ENCODE measurements around the gene SLC16A3. TPM values are rescaled to one million over a fixed set of nuclear protein-coding genes. Genes with fewer than 3 reads are reported as not detected.
A peak's percentile ranks its signal among the peaks of the same experiment; 100 is the strongest.

SLC16A3 gene
- total and polyA plus RNA-seq, 10 of the 15 experiments (the other 5 are each of a cell fraction or from before 2014, with no cell fraction given): 0.10 to 46.5 (median 8.0) TPM

DNA sequence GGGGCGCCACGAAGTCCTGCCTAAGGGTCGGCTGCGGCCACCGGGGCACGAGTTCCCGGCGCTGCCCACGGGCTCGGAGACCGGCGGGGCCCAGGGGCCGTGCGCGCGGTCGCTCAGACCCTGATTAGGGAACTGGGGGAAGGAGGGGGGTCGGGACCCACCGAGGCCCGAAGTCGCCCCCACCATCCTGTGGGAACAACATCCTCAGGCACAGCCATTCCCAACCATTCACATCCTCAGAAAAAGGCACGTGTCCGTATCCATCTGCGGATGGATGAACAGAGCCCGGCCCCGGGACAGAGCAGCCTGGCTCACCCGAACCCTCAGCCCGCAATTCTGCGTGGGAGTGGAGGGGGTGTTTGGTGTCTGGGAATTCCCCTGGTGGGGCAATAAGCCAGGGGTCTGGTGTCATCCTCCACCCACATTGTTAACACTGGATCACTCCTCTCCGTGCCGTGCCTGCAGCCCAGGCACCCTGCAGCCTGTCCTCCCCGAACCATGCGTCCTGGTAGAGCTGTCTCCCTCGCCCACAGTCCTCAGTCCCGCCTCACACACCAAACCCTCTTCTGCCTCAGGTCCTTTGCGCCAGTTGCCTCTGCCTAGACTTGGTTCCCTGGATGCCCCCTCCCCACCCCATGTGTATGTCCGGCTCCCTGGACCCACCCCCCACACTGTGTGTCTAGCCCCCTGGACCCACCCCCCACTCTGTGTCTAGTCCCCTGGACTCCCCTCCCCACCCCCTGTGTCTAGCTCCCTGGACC, 15.4 kb upstream of the SLC16A3 start:
- Histone ChIP-seq H3K36me3 (ENCODE audit: control insufficient read depth in 2 of 2, insufficient read depth in 2 of 2, low read length in 1 of 2) (no peaks in the 10 kb centered on the region), H3K27ac (ENCODE audit: control insufficient read depth, insufficient read depth) (peak overlapping the region; percentile 72), H2AFZ (ENCODE audit: control insufficient read depth, low read depth, low read length) (peak overlapping the region; percentile 87), H4K20me1 (ENCODE audit: control insufficient read depth, insufficient read depth) (no peaks in the 10 kb centered on the region), H3K27me3 (replicated peaks in 1 of 2; ENCODE audit: control insufficient read depth in 2 of 2, insufficient read depth in 2 of 2, low read length in 1 of 2) (no peaks in the 10 kb centered on the region), H3K4me3 (peak overlapping the region; percentile 76), H3K9ac (ENCODE audit: control insufficient read depth, insufficient read depth, low read length) (peak overlapping the region; percentile 87), H3K9me3 (replicated peaks; ENCODE audit: control insufficient read depth, insufficient read depth, low read length) (no peaks in the 10 kb centered on the region), H3K79me2 (ENCODE audit: control insufficient read depth, insufficient read depth, low read length) (no peaks in the 10 kb centered on the region; the same call in 1 of the 2 replicates), H3K4me2 (ENCODE audit: control insufficient read depth, insufficient read depth) (peak overlapping the region; percentile 81), H3K4me1 (ENCODE audit: control insufficient read depth, insufficient read depth, low read length) (peaks cover 29% of the 10 kb centered on the region)
- ATAC-seq (peak; percentile 33), DNase-seq (ENCODE audit: low read depth, low spot score) (no peak), FAIRE-seq (peak; percentile 47)
- no TSS peak for BruUV-seq (replicated peaks)
- 6% methylated on average over 31 of the region's 37 CpGs for WGBS (ENCODE audit: insufficient coverage, insufficient replicate concordance, low lambda C conversion rate, missing lambda C conversion rate)
- in situ Hi-C loops (cut with MboI): no loop called here
- CTCF ChIA-PET: interaction anchor here (0.6 to 1.6 kb wide), 2 partner anchors 7 to 1502 kb away, joined by 4 to 5 read pairs; no protein-coding TSS in a partner anchor
- intact Hi-C loops (cut with micrococcal nuclease; ENCODE audit: unreplicated experiment): loop anchor here (2.0 kb wide), 1 partner anchor 15 kb away; the partner anchor contains the start of gene SLC16A3
- RAD21 ChIA-PET (ENCODE audit: unreplicated experiment): interaction anchor here (1.1 kb wide), 1 partner anchor 85 kb away, joined by 3 read pairs; no protein-coding TSS in a partner anchor
- POLR2A ChIA-PET: interaction anchor here (1.9 to 3.0 kb wide), 2 partner anchors 16 to 84 kb away, joined by 10 read pairs; partner anchors contain the start of gene SLC16A3
- SMC1A ChIA-PET (ENCODE audit: uncharacterized antibody, unreplicated experiment): interaction anchor here (1.0 kb wide), 1 partner anchor 15 kb away, joined by 3 read pairs; the partner anchor contains the start of gene SLC16A3
- TF ChIP-seq ZNF384 (IDR thresholded peaks at IDR 0.05; ENCODE audit: borderline replicate concordance, low read depth, low read length) (no peak), CHD2 (IDR thresholded peaks at IDR 0.05; ENCODE audit: borderline replicate concordance, low read depth, low read length) (no peak), TBL1XR1 (IDR thresholded peaks at IDR 0.05; ENCODE audit: low read depth, low read length) (no peak), NFXL1 (IDR thresholded peaks at IDR 0.05; ENCODE audit: borderline replicate concordance) (no peak), EP300 (IDR thresholded peaks at IDR 0.05; ENCODE audit: borderline replicate concordance in 1 of 2, control insufficient read depth in 1 of 2, low read depth in 2 of 2, low read length in 2 of 2) (no peak), JUND (IDR thresholded peaks at IDR 0.05; ENCODE audit: low read depth, low read length) (no peak), HDGF (IDR thresholded peaks at IDR 0.05) (peak; percentile 54; the same call in 1 of the 2 replicates), IRF3 (IDR thresholded peaks at IDR 0.05) (no peak), SPI1 (IDR thresholded peaks at IDR 0.05; ENCODE audit: borderline replicate concordance, insufficient read depth, low read depth, low read length) (0 out of 2 replicates have a peak, but pooled peaks have one; percentile 4), GATAD2B (conservative IDR thresholded peaks at IDR 0.05; ENCODE audit: low read depth) (no peak), MAX (IDR thresholded peaks at IDR 0.05; ENCODE audit: low read depth, low read length) (no peak; the same call in 1 of the 2 replicates), ZBTB33 (IDR thresholded peaks at IDR 0.05) (no peak), ZNF687 (IDR thresholded peaks at IDR 0.05) (no peak)
- TF ChIP-seq, protein P1, sequence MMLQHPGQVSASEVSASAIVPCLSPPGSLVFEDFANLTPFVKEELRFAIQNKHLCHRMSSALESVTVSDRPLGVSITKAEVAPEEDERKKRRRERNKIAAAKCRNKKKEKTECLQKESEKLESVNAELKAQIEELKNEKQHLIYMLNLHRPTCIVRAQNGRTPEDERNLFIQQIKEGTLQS (IDR thresholded peaks at IDR 0.05; ENCODE audit: borderline replicate concordance, extremely low read depth, low read depth, low read length): no peak
